Mesendoderm (in vitro differentiated cells): ENCODE measurements around the gene HTRA2.
A peak's percentile ranks its signal among the peaks of the same experiment; 100 is the strongest.
"Not testable (repeated sequence)": the region's sequence is repeated elsewhere in the genome, so short reads cannot be mapped to it uniquely, and the experiment has no call there.

ENCODE experiments used
- DNase-seq: peaks from one replicate; pipeline ENCODE4 v3.0.0; 2013
- H2AK5ac ChIP-seq: 2 replicates; pipeline ENCODE4 v1.6.1; 2013; ENCODE audit warnings: low read length, inconsistent platforms
- H2BK120ac ChIP-seq: 2 replicates; pipeline ENCODE4 v1.6.1; 2013; ENCODE audit warnings: low read depth, mild to moderate bottlenecking, low read length, moderate library complexity, mixed read lengths
- H2BK15ac ChIP-seq: replicated peaks from 2 replicates; pipeline ENCODE4 v1.6.1; 2013; ENCODE audit warnings: low read depth, mild to moderate bottlenecking, moderate library complexity
- H2BK5ac ChIP-seq: 2 replicates; pipeline ENCODE4 v1.6.1; 2013; ENCODE audit warnings: low read length, inconsistent platforms
- H3K18ac ChIP-seq: 2 replicates; pipeline ENCODE4 v1.6.1; 2013; ENCODE audit warnings: mild to moderate bottlenecking, low read length, mixed read lengths
- H3K23ac ChIP-seq: one replicate; pipeline ENCODE4 v1.6.1; 2013; ENCODE audit warnings: low read length
- H3K27ac ChIP-seq: 2 replicates; pipeline ENCODE4 v1.5.1; 2013; ENCODE audit warnings: low read depth, mild to moderate bottlenecking, inconsistent platforms, low read length, moderate library complexity
- H3K27me3 ChIP-seq: 2 replicates; pipeline ENCODE4 v1.6.1; 2013; ENCODE audit warnings: low read length, control low read depth, mild to moderate bottlenecking, inconsistent platforms; ENCODE audit not compliant: insufficient read depth, poor library complexity
- H3K36me3 ChIP-seq: 2 replicates; pipeline ENCODE4 v1.6.1; 2013; ENCODE audit warnings: low read length, inconsistent platforms; ENCODE audit not compliant: control insufficient read depth, insufficient read depth
- H3K4ac ChIP-seq: one replicate; pipeline ENCODE4 v1.6.1; 2013; ENCODE audit warnings: low read depth, mild to moderate bottlenecking, low read length, moderate library complexity
- H3K4me1 ChIP-seq: 2 replicates; pipeline ENCODE4 v1.6.1; 2013; ENCODE audit warnings: low read depth, low read length, inconsistent platforms; ENCODE audit not compliant: control insufficient read depth
- H3K4me2 ChIP-seq: 2 replicates; pipeline ENCODE4 v1.6.1; 2013; ENCODE audit warnings: low read length
- H3K4me3 ChIP-seq: 2 replicates; pipeline ENCODE4 v1.5.1; 2013; ENCODE audit warnings: mild to moderate bottlenecking, low read length
- H3K56ac ChIP-seq: one replicate; pipeline ENCODE4 v1.6.1; 2013; ENCODE audit warnings: low read length
- H3K79me1 ChIP-seq: 2 replicates; pipeline ENCODE4 v1.6.1; 2013; ENCODE audit warnings: low read length, inconsistent platforms
- H3K79me2 ChIP-seq: 2 replicates; pipeline ENCODE4 v1.6.1; 2013; ENCODE audit warnings: mild to moderate bottlenecking, low read length; ENCODE audit not compliant: control insufficient read depth, insufficient read depth
- H3K9ac ChIP-seq: 2 replicates; pipeline ENCODE4 v1.6.1; 2013; ENCODE audit warnings: low read length, inconsistent platforms
- H4K5ac ChIP-seq: one replicate; pipeline ENCODE4 v1.6.1; 2013; ENCODE audit warnings: low read length
- H4K8ac ChIP-seq: one replicate; pipeline ENCODE4 v1.6.1; 2013; ENCODE audit warnings: low read depth, mild to moderate bottlenecking, control low read depth, low read length, moderate library complexity
- WGBS: extraction: QIAGEN DNeasy Blood & Tissue Kit; methylation state at CpG from one replicate; pipeline ENCODE4 v1.1.7; 2013; ENCODE audit warnings: low lambda C conversion rate, missing lambda C conversion rate; ENCODE audit not compliant: insufficient coverage; ENCODE audit errors: extremely low coverage; 5-methylcytosine and 5-hydroxymethylcytosine counted together

HTRA2 gene

GRCh38 chr2:74559912-74560311 is 30.2 kb downstream of the HTRA2 start:
- no peaks in the 10 kb centered on the region for H3K79me1 ChIP-seq
- H3K4me2 ChIP-seq: no peak overlapping the region
- no peak overlapping the region for H2AK5ac ChIP-seq
- no peaks in the 10 kb centered on the region for H3K79me2 ChIP-seq
- no peak overlapping the region for H2BK5ac ChIP-seq
- no peak overlapping the region for H4K5ac ChIP-seq
- no peak overlapping the region for H4K8ac ChIP-seq
- no peak overlapping the region for H3K4me3 ChIP-seq
- no peak overlapping the region for H3K56ac ChIP-seq
- peaks cover 14% of the 10 kb centered on the region for H3K27me3 ChIP-seq
- H3K4me1 ChIP-seq: peaks cover 3% of the 10 kb centered on the region
- WGBS: no CpG with 5 or more reads among the region's 5 CpGs
- no peak overlapping the region for H3K4ac ChIP-seq
- H2BK15ac ChIP-seq: no peak overlapping the region
- H3K9ac ChIP-seq: no peak overlapping the region
- H2BK120ac ChIP-seq: no peak overlapping the region
- peak; percentile 40 for DNase-seq
- H3K27ac ChIP-seq: no peak overlapping the region
- no peak overlapping the region for H3K23ac ChIP-seq
- H3K36me3 ChIP-seq: no peaks in the 10 kb centered on the region
- H3K18ac ChIP-seq: no peak overlapping the region

- no peaks in the 10 kb centered on the region for H3K79me1 ChIP-seq
- no peak overlapping the region for H3K4ac ChIP-seq
- no peak overlapping the region for H3K9ac ChIP-seq
- no peak overlapping the region for H4K8ac ChIP-seq
- H3K4me1 ChIP-seq: peaks cover 3% of the 10 kb centered on the region
- H3K18ac ChIP-seq: no peak overlapping the region
- no peaks in the 10 kb centered on the region for H3K36me3 ChIP-seq
- H4K5ac ChIP-seq: no peak overlapping the region
- no peak overlapping the region for H3K23ac ChIP-seq
- no peak overlapping the region for H3K27ac ChIP-seq
- H2BK15ac ChIP-seq: no peak overlapping the region
- H2BK5ac ChIP-seq: no peak overlapping the region
- no peak overlapping the region for H2AK5ac ChIP-seq
- peaks cover 10% of the 10 kb centered on the region for H3K27me3 ChIP-seq
- WGBS: no CpG with 5 or more reads among the region's 6 CpGs
- no peak overlapping the region for H3K56ac ChIP-seq
- H2BK120ac ChIP-seq: no peak overlapping the region
- no peak overlapping the region for H3K4me2 ChIP-seq
- H3K4me3 ChIP-seq: no peak overlapping the region
- no peaks in the 10 kb centered on the region for H3K79me2 ChIP-seq
- DNase-seq: peak; percentile 22
These were observed 30.9 kb downstream of the HTRA2 start for GRCh38 chr2:74560591-74560990.

- not testable (repeated sequence) for H3K79me1 ChIP-seq, H2BK15ac ChIP-seq, H4K8ac ChIP-seq, H3K9ac ChIP-seq, DNase-seq, H4K5ac ChIP-seq, H2BK120ac ChIP-seq, H2AK5ac ChIP-seq, H3K4ac ChIP-seq, H3K18ac ChIP-seq, H3K36me3 ChIP-seq, H3K27ac ChIP-seq, H3K4me3 ChIP-seq, H3K23ac ChIP-seq, H3K56ac ChIP-seq, H3K4me1 ChIP-seq, H3K79me2 ChIP-seq, H3K4me2 ChIP-seq, H3K27me3 ChIP-seq, H2BK5ac ChIP-seq
- no CpG with 5 or more reads among the region's 1 CpG for WGBS
These were observed 31.3 kb downstream of the HTRA2 start for GRCh38 chr2:74561022-74561421.

GRCh38 chr2:74562126-74562775 is 32.5 kb downstream of the HTRA2 start:
- Histone ChIP-seq H2BK120ac (no peak overlapping the region), H4K8ac (no peak overlapping the region), H3K79me1 (no peaks in the 10 kb centered on the region), H3K4me1 (peaks cover 3% of the 10 kb centered on the region), H3K4ac (no peak overlapping the region), H2BK15ac (no peak overlapping the region), H3K23ac (no peak overlapping the region), H2BK5ac (no peak overlapping the region), H3K4me2 (no peak overlapping the region), H3K27ac (no peak overlapping the region), H3K4me3 (no peak overlapping the region), H2AK5ac (no peak overlapping the region), H3K9ac (no peak overlapping the region), H3K56ac (no peak overlapping the region), H3K27me3 (no peaks in the 10 kb centered on the region), H3K36me3 (no peaks in the 10 kb centered on the region), H3K79me2 (no peaks in the 10 kb centered on the region), H4K5ac (no peak overlapping the region), H3K18ac (no peak overlapping the region)
- WGBS: 100% methylated on average over 1 of the region's 7 CpGs
- DNase-seq: no peak

- Histone ChIP-seq H3K4me2 (no peak overlapping the region), H4K5ac (no peak overlapping the region), H3K18ac (no peak overlapping the region), H2BK5ac (no peak overlapping the region), H3K23ac (no peak overlapping the region), H3K56ac (no peak overlapping the region), H3K4ac (no peak overlapping the region), H3K27me3 (peaks cover 4% of the 10 kb centered on the region), H2AK5ac (no peak overlapping the region), H3K4me3 (no peak overlapping the region), H3K79me2 (no peaks in the 10 kb centered on the region), H3K27ac (no peak overlapping the region), H3K36me3 (no peaks in the 10 kb centered on the region), H2BK120ac (no peak overlapping the region), H4K8ac (no peak overlapping the region), H2BK15ac (no peak overlapping the region), H3K9ac (no peak overlapping the region), H3K79me1 (no peaks in the 10 kb centered on the region), H3K4me1 (peaks cover 3% of the 10 kb centered on the region)
- no peak for DNase-seq
- no CpG with 5 or more reads among the region's 5 CpGs for WGBS
These were observed 34.5 kb downstream of the HTRA2 start for GRCh38 chr2:74564222-74564621.
